Chondrocyte (in vitro differentiated cells): ENCODE data around the gene PTPN12. TPM values are rescaled to one million over a fixed set of nuclear protein-coding genes. Genes with fewer than 3 reads are reported as not detected.

Experiments
- DNase-seq: peaks from one replicate; pipeline ENCODE4 v3.0.0; 2021; ENCODE audit warnings: mixed read lengths, low spot score
- H3K27ac Mint-ChIP-seq: one replicate; pipeline ENCODE4 v1.8.0; 2021; ENCODE audit warnings: mild to moderate bottlenecking, moderate library complexity, mixed read lengths; ENCODE audit not compliant: unreplicated experiment
- H3K27me3 Mint-ChIP-seq: 2 replicates; pipeline ENCODE4 v1.8.0; 2021; ENCODE audit warnings: low read depth, mixed read lengths
- H3K36me3 Mint-ChIP-seq: 2 replicates; pipeline ENCODE4 v1.8.0; 2021; ENCODE audit warnings: low read depth, mixed read lengths
- H3K4me1 Mint-ChIP-seq: 2 replicates; pipeline ENCODE4 v1.8.0; 2021; ENCODE audit warnings: low read depth, mild to moderate bottlenecking, mixed read lengths
- H3K4me3 Mint-ChIP-seq: one replicate; pipeline ENCODE4 v1.8.0; 2021; ENCODE audit warnings: mild to moderate bottlenecking, moderate library complexity, mixed read lengths; ENCODE audit not compliant: unreplicated experiment
- H3K9me3 Mint-ChIP-seq: 2 replicates; pipeline ENCODE4 v1.8.0; 2021; ENCODE audit warnings: low read depth, mixed read lengths
- total RNA-seq: library from RNA; stranded (reverse); gene quantifications from 3 replicates; pipeline ENCODE4 v1.2.1, GENCODE V29; 2021
- TF ChIP-seq, protein P1 (sequence below): fragments of 200-600 bp; sonication (generic); IDR thresholded peaks from 2 replicates; pipeline ENCODE4 v1.5.0; 2021; ENCODE audit warnings: antibody characterized with exemption, mild to moderate bottlenecking, moderate library complexity

The PTPN12 gene
- total RNA-seq, 1 donor from 2014 or later = 68.2 TPM

GRCh38 chr7:77629797-77630196, 92.7 kb downstream of the PTPN12 start:
- Mint-ChIP-seq H3K27me3 (no peaks in the 10 kb centered on the region), H3K4me3 (no peak overlapping the region), H3K9me3 (no peaks in the 10 kb centered on the region), H3K4me1 (peaks cover 4% of the 10 kb centered on the region), H3K36me3 (peaks cover 19% of the 10 kb centered on the region), H3K27ac (no peak overlapping the region)
- DNase-seq = no peak
- TF ChIP-seq, protein P1, sequence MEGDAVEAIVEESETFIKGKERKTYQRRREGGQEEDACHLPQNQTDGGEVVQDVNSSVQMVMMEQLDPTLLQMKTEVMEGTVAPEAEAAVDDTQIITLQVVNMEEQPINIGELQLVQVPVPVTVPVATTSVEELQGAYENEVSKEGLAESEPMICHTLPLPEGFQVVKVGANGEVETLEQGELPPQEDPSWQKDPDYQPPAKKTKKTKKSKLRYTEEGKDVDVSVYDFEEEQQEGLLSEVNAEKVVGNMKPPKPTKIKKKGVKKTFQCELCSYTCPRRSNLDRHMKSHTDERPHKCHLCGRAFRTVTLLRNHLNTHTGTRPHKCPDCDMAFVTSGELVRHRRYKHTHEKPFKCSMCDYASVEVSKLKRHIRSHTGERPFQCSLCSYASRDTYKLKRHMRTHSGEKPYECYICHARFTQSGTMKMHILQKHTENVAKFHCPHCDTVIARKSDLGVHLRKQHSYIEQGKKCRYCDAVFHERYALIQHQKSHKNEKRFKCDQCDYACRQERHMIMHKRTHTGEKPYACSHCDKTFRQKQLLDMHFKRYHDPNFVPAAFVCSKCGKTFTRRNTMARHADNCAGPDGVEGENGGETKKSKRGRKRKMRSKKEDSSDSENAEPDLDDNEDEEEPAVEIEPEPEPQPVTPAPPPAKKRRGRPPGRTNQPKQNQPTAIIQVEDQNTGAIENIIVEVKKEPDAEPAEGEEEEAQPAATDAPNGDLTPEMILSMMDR = no peak

DNA sequence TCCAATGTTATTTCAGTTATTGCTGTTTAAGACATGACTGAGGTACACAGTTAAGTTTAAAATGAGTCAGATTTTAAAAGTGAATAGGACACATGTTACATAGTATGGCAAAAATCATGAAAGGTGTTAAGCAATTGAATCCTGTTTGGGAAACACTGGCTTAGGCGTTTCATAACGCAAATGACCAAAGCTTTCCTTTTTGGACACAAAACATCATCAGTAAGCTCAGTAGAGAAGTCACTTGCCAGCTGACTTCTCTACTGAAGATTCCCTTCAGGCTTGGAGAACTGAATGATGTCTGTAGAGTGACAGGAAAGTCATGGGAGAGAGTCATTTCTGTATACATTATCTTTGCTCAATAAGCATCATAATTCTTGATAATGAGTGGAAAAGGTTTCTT, 94.7 kb downstream of the PTPN12 start:
- no peak for DNase-seq
- peaks cover 15% of the 10 kb centered on the region for H3K36me3 Mint-ChIP-seq
- H3K27me3 Mint-ChIP-seq = no peaks in the 10 kb centered on the region
- H3K9me3 Mint-ChIP-seq = no peaks in the 10 kb centered on the region
- no peak overlapping the region for H3K27ac Mint-ChIP-seq
- TF ChIP-seq, protein P1 = no peak
- no peaks in the 10 kb centered on the region for H3K4me1 Mint-ChIP-seq
- no peak overlapping the region for H3K4me3 Mint-ChIP-seq

GRCh38 chr7:77644774-77645173, 107.7 kb downstream of the PTPN12 start:
- no peak overlapping the region for H3K4me3 Mint-ChIP-seq
- TF ChIP-seq, protein P1 = no peak
- H3K27me3 Mint-ChIP-seq = no peaks in the 10 kb centered on the region
- no peaks in the 10 kb centered on the region for H3K9me3 Mint-ChIP-seq
- H3K36me3 Mint-ChIP-seq = peaks cover 15% of the 10 kb centered on the region
- H3K27ac Mint-ChIP-seq = no peak overlapping the region
- DNase-seq = no peak
- peaks cover 8% of the 10 kb centered on the region for H3K4me1 Mint-ChIP-seq

DNA sequence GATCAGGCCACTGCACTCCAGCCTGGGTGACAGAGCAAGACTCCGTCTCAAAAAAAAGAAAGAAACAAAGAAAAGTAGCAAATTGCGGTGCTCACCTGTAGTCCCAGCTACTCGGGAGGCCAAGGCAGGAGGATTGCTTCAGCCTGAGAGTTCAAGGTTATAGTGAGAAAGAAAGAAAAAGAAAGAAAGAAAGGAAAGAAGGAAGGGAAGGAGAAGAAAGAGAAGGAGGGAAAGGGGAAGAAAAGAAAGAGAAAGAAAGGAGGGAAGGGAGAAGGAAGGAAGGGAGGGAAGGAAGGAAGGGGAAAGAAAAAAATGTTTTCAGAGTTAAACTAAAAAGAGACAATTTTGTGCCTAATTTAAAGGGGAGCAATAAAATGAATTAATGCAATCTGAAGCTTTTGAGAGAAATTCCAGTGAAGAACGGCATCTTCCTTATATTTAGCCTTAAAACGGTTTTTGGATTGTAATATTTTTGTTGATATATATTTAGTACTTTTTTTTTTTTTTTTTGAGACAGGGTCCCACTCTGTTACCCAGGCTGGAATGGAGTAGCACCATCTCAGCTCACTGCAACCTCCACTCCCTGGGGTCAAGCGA, 111.7 kb downstream of the PTPN12 start:
- TF ChIP-seq, protein P1 = no peak
- no peaks in the 10 kb centered on the region for H3K9me3 Mint-ChIP-seq
- no peak overlapping the region for H3K4me3 Mint-ChIP-seq
- peak overlapping the region; percentile 12 for H3K27ac Mint-ChIP-seq
- peaks cover 18% of the 10 kb centered on the region for H3K4me1 Mint-ChIP-seq
- peaks cover 9% of the 10 kb centered on the region for H3K36me3 Mint-ChIP-seq
- no peak for DNase-seq
- no peaks in the 10 kb centered on the region for H3K27me3 Mint-ChIP-seq

- Mint-ChIP-seq H3K4me1 (peaks cover 18% of the 10 kb centered on the region), H3K9me3 (no peaks in the 10 kb centered on the region), H3K27me3 (no peaks in the 10 kb centered on the region), H3K4me3 (peak overlapping the region; percentile 2), H3K27ac (peak overlapping the region; percentile 63), H3K36me3 (peaks cover 4% of the 10 kb centered on the region)
- TF ChIP-seq, protein P1 = no peak
- no peak for DNase-seq
Measured at GRCh38 chr7:77649716-77650349, 112.7 kb downstream of the PTPN12 start.
